Stimulated activated CD8-positive, alpha-beta memory T cell treated with anti-CD3 and anti-CD28 coated beads, Interleukin-15, amount 100 ng/mL, for 1 hour (primary cell): ENCODE measurements around the gene RPL29.

ENCODE experiments used
- DNase-seq: peaks from one replicate; pipeline ENCODE4 v3.0.0-alpha.2; 2020; ENCODE audit warnings: low read depth

The RPL29 gene

DNA sequence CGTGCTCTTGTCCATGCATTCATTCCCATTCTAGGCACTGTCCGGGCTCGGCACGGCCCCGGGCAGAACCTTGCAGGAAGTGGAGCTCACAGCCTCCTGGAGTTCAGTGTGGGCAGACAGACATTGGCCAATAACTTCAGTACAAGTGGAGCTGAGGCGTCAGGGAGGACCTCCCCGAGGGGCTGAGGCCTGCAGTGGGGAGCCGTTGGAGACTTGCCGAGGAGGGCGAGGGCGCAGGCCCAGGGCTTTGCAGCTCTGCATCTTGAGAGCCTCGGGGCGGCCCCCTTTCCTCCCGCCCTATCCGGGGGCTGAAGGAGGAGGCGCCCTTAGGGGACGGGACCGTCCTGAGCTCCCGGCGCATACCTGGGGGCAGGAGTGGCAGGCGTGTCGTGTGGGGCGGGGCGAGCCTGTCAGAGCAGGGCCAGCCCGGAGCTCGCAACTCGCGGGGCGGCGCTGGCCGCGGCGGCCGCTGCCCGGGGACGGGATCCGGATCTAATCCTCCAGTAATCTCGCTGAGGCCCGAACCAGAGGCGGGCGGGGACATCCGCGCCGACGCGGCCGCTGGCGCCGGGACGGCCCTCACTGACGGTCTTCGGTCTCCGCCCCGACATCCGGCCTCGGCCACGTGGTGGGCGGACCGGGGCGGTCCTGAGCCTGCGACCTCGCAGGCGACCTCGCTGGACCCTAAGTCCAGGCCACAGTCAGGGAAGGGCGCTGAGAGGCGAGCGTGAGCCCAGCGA lies 12.7 kb downstream of the RPL29 start, which contains the start of gene ACY1:
TSS of gene ACY1 (plus strand) at position 698 of the 740 bp plus-strand sequence. CDS start 530 bp downstream, outside the sequence.
- DNase-seq, result peak; percentile 38

DNA sequence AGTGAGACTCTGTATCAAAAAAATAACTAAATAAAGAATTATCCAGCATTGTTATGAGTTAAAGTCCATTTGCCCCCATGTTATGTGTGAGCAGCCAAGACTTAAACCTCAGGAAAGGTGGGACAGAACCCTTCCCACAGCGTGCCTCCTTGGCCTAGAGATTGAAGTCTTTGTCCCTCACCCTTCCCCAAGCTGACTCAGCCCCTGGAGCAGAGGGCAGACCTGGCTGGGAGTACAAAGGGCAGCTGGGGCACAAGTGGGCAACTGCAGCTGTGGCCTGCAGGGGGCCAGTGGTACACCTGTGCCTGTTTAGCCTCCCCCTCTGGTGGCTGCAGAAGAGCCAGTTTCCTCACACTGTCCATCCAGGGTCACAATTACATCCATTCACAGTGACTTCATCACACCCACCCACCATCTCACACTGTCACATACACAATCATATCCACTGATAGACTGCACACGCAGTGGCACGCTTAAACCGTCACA lies 13.3 kb downstream of the RPL29 start:
- DNase-seq, result no peak

DNA sequence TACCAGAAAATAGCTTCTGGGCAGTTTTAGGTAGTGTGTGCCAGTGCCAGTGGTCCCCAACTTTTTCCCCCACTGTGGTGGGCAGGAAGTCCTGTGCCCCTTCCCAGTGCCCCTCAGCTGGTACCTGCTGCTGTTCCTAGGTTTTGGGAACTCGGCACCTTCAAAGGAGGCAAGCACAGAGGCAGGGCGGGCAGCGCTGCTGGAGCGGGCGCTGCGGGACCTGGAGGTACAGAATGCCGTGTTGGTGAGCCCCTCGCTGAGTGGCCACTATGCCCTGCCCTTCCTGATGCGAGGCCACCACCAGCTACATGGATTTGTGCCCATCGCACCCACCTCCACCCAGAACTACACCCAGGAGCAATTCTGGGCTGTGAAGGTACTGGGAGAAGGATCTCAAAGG lies 15.4 kb downstream of the RPL29 start:
- DNase-seq, result no peak

DNA sequence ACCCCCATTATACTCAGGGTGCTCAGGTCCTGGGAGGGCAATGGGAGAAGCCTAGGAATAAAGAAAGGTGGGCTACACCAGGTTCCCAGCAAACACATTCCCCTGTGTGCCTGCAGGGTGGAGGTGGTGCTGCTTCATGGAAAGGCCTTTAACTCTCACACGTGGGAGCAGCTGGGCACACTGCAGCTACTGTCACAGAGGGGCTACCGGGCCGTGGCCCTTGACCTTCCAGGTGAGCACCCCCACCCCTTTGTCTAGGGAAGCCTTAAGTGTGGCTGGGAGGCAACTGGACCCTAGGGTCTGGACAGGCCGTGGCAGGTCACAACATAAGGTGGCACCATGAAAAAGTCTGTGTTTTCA lies 17.6 kb downstream of the RPL29 start:
- no peak for DNase-seq

DNA sequence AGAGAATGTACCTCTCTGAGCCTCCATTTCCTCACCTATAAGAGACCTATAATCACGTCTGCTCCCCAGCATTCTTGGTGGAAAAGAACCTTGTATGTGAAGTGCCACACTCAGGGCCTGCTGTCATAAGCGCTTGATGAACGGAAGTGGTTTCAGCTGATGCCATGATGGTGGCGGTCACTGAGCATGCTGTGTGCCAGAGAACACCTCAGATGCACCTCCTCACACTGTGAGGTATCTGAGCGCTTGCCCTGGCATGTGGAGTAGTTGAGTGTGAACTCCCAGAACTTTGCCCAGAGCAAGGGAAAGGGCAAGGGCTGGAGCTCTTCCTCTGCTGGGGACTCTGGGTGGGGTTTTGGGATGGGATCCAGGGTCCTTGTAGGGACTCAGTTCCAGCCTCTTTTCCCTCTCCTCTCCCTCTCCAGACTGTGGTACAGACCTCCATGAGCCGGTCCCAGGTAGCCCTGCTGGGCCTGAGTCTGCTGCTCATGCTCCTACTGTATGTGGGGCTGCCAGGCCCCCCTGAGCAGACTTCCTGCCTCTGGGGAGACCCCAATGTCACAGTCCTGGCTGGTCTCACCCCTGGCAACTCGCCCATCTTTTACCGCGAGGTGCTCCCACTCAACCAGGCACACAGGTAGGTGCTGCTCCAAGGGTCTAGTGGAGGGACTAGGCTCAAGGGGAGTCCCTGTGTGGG lies 18.1 kb downstream of the RPL29 start:
- DNase-seq, result no peak

DNA sequence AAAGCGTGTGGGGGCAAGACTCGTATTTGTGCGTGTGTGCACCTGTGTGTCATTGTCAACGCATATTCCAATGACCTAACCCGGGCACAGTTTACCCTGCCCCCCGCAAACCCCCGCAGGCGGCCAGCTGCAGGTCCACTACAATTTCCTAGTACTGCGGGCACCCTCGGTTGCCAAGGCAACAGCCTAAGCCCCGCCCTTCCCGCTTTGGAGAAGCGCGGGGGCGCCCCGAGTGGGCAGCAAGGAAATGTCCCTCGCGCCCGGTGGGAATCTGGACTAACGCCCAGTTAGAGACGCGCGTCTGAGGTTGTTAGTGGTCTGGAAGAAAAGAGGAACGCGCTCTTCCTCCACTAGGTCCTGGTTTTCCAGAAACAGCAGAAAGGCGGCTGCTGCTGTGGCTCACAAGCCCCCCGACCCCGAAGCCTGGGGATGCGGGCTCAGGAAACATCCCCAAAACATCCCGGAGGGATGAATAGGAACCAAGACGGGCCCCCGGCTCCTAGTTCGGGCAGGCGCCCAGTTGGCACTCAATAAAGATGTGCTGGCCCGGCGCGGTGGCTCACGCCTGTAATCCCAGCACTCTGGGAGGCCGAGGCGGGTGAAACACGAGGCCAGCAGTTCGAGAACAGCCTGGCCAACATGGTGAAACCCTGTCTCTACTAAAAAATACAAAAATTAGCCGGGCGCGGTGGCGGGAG lies 19.7 kb downstream of the RPL29 start:
- no peak for DNase-seq

DNA sequence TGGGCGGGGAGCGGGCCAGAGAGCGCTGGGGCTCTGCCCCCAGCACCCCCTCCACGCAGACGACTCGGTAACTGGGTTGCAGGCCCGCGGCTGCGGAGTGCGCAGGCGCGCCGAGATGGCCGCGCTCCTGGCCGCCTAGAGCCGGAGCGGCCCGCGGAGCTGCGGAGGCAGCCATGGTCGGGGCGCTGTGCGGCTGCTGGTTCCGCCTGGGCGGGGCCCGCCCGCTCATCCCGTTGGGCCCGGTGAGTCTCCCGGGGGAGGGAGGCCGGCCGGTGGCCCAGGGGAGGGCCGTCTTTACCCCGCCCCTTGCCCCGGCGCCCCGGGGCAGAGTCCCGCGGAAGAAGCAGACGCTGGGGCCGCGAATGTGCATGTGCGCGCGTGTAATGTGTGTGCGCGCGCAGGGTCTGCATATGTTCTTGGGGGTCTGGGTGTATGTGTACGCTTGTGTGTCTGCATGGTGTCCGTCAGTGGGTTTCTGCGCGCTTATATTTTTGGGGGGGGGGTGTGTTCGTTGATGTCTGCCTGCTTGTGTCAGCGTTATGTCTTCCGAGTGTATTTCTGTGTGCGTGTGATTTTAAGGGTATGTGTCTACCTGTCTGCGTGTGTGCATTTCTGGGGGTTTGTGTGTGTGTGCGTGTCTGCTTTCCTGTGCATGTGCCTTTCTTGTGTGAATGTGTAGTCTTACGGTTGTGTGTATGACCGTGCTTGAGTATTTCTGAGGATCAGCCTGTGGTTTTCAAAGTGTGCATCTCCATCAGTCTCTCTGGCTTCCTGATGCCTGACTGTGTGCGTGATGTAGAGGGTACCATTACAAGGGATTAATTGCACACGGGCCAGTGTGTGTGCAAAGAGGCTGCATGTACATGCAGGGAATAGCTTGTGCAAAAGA lies 20.5 kb downstream of the RPL29 start, which contains the start of gene ABHD14A:
TSS of gene ABHD14A (plus strand) at position 102 of the 889 bp plus-strand sequence. CDS start at position 174, 72 bp downstream.
- DNase-seq, result peak; percentile 32

DNA sequence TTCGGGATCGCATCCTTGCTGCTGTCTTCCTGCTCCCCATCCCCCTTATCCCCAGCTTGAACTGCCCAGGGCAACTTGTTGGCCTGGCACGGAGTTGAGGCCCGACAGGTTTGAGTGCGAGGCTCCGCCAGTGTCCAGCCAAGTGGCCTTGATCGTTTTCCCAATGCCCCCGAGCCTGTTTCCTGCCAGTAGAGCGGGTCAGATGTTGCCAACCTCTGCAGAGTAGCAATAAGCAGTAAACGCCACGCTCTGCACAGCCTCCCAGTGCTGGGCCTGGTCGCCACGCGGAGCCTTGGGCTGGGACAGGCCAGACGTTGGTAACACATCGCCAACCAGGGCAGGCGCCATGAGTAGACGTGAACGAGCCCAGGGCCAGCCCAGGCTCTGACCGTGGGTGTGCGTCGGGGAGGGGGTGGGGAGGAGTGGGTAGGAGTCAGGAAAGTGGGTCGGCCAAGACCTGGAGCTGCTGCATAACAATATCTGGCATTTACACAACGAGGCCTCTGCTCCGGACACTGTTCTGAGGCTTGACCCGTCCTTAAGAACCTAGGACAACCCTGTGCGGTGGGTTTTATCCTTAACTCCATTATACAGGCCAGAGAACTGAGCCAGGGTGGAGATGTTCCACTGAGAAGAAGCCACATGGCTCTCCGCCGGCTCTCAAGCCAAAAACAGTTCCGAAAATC lies 21.3 kb downstream of the RPL29 start:
- no peak for DNase-seq

DNA sequence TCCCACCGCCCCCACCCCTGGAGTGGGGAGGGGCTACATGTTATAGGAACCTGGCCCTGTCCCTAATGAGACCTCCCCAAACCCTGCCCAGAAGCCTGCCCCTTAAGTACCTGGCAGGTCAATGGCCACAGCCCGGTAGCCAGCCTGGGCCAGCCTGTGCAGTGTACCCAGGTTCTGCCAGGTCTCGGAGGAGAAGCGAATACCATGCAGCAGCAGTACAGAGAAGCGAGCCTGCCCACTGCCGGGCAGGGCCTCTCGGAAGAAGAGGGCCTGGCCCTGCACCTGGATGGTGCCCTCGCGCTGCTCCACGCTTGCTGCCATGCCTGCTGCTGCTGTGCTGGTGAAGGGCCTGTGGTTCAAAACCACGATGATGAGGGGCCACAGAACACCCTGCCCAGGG lies 24.3 kb downstream of the RPL29 start:
- DNase-seq, result no peak

DNA sequence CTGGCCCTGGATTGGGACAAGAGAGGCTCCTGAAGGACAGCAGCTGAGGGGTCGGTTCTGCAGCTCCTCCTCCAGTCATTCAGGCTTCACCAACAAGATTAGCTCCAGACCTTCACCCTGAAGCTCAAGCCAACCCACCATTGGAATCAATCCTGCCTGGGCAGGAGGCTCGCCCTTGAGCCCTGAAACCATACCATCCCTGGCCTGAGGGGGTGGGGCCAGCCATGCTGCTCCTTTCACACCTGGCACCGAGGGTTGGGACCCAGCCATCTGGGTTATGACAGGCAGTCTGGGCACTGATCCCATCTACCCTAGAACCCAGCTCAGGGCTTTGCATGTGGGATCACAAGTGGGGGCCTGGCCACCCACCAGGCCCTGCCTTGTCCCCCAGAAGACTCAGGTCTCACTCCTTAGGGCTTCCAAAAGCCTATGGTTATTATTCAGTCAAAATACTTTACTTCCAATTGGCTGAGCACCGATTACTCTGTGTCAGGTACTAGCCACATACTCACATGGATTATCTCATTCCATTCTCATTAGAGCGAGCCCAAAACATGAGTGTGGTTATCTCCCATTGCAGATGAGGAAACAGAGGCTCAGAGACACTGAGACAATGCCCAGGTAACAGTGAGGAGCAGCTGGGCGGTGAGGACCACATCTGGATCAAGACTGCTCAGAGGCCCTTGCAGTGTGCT lies 24.9 kb downstream of the RPL29 start:
- no peak for DNase-seq

DNA sequence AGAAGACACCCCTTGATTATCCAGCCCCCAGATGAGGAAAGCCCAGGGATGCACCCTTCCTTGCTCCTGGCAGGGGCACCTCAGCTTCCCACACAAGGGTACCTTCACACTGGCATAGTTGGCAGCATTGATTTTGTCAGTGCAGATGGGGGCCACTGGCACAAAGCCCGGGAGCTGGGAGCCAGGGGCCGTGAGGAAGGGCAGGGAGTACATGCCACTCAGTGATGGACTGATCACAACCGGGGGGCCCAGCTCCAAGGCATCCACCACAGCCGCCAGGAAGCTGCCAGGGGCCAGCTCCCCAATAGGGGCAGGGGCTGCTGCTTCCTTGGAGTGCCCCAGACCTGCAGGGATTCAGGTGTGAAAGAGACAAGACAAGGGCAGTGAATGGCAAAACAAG lies 25.9 kb downstream of the RPL29 start:
- no peak for DNase-seq

DNA sequence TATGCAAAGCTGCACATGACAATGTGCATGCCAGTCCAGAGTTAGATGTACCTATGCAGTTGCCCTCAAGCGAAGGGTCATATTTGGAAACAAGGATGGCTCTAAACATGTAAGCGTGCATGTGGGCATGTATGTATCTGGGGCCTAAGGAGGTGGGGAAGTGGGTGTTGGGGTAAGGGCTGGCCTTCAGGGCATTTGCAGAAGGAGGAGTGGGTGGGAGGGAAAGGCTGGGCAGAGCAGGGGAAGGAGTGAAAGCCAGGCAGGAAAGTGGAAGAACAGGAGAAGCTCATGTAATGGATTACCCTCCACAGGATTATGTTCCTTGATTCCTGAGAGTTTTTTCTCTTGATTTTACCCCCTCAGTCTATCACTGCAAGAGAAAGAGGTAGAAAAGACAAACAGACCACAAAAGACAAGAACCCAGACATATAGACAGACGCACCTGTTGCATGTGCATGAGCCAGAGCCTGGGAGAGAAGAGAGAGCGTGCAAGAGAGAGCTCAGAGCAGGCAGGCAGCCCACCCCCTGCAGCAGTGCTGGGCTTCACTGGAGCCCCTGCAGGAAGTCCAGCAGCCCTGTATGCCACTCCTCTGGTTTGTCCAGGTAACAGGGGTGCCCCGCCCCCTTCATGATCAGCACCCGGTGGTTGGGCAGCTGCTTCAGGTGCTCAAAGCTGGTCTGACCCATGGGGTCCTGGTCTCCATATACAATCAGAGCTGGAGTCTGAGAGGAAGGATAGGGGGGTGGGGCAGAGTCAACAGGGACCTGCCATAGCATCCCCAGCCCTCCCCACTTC lies 26.6 kb downstream of the RPL29 start:
- DNase-seq, result no peak

DNA sequence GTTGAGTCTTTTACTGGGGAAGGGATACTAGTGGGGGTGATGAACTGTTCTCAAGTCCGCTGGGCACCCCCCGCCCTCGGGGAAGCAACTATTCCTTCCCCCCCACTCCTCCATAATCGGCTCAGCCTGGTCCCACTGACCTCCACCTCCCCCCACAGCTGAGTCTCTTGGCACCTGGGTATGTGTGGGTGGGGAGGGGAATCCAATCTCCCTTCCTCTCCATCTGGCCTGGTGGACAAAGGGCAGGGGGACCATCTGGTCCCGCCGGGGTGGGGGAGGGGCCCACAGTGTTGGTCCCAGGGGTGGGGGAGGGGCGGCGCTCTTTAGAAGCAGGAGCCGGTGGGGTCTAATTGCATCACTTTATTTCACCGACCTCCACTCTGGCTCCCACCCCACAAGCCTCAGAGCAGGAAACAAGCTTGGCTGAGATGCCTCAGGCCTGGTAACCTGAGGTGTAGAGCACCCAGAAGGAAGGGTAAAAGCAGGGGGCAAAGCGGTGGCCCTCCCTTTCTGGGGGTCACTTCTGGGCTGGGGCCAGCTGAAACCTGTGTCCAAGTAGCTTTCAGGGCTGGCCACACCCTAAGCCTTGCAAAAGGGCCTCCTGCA lies 27.4 kb downstream of the RPL29 start:
- DNase-seq, result no peak

DNA sequence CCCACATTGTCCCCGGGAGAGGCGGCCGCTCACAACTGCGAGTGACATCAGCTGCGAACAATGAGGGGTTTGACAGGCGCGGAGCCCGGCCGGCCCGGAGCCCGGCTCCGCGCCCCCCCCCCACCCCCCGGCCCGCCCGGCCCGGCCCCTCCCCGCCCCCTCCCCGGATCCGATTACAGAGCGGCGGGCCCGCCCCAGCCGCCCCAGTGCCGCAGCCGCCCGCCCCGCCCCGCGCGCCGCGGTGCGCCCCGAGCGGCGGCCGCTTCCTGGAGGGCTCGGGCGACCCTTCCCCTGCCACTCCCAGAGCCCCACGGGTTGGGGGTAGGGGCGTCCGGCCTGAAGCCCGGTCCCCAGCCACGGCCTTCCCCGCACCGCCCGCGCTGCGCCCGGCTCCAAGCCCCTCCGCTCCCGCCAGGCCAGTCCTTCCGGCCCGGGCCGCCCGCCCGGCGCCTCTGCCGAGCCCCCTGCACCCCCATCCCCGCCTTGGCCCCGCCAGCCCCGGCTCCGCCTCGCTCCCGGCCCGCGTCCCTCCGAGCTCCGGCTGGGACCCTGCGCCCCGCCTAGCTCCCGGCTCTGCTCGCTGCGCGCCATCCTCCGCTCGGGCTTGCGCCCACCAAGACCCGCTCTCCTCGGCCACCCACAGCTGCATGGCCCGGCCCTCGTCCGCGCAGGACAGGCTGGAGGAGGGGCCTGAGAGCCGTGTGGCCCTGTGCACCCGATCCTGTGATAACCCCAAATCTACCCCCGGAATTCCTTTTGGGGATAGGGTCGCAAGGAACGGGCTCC lies 28.1 kb downstream of the RPL29 start, which contains the start of gene PCBP4:
TSS of gene PCBP4 (minus strand) at position 71 of the 786 bp plus-strand sequence. CDS start 6,214 bp downstream, outside the sequence.
- DNase-seq, result no peak

DNA sequence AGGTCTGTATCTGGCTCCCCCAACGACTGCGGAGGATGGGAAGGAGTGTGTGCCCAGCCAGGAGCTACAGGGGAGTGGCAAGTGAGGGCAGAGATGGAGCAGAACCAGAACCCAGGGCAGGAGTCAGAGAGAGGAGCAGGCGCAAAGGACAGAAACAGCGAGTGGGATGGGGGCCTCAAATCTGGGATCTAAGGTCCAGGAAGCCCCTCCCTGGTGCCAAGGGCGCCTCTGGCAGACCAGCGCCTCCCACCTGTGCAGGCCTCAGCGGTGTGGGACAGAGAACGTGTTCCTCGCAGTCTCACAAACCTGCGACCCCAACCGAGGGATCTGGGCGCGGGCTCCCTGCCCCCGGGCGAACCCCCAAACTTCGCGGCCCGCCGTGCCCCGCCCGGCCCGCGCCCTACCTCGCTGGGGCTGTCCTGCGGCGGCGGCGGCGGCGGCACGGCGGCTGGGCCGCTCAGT lies 28.7 kb downstream of the RPL29 start:
- no peak for DNase-seq

DNA sequence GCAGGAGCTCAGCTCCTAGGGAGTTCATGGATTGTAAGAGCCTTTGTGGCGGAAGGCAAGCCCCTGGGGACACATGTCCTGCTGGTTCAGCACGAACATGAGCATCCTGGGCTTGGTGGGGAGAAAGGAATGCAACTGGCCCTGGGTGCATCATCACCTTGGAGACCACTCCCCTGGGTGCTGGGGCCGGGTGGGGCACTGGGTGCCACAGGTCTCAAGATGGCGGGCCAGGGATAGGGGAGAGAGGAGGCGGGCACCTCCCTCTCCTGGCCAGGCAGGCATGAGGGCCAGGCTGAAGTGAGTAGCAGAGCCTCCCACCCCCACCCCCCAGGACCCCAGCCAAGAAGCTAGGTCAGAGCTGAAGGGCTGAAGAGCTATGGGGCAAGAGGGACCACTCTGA lies 29.2 kb downstream of the RPL29 start:
- DNase-seq, result no peak

DNA sequence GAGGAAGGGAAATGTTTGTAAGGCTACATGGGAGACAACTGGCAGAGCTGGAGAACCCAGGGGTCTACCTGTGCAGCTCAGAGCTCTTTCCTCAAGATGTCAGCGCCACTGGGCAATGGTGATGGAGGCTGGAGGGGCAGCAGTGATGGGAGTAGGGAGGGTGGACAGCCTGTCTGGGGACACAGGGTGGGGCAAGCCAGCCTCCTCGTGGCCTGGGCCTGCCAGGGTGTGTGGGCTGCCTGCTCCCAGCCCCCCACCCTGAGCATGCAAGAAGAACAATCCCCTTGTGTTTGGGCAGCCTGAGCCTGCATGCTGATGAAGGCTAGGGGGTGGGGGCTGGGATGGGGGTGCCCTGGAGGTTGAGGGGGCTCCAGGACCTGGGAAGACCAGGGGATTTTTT lies 29.7 kb downstream of the RPL29 start:
- DNase-seq, result no peak

DNA sequence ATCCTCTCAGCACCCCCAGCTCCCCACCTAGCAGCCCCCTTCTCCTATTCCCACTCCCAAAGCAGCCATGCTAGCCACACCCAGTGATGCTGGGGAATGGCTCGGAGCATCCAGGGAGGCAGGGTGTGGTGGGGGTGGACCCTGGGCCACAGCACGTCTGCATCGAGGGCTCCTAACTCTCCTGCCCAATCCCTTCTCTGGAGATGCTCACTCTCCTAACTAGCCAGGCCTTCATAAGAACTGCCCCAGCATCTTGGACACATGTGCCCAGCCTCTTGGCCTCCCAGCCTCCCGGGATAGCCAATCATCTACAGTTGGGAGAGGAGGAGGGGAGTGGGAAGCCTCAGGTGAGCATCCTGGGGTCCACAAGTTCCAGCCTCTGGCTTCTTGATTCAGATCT lies 31.2 kb downstream of the RPL29 start:
- no peak for DNase-seq
